AG09309 (cell line): ENCODE measurements around the gene TTLL11.

ENCODE experiments used
- DNase-seq: peaks from one replicate; pipeline ENCODE4 v3.0.0-alpha.2; 2010; ENCODE audit warnings: low read depth
- H3K4me3 ChIP-seq: 2 replicates; pipeline ENCODE4 v1.5.1; 2011; ENCODE audit warnings: mild to moderate bottlenecking, low read depth, low read length, moderate library complexity; ENCODE audit not compliant: control insufficient read depth
- CTCF ChIP-seq: IDR thresholded peaks from 2 replicates; pipeline ENCODE4 v1.5.1; 2011; ENCODE audit warnings: mild to moderate bottlenecking, low read depth, low read length, inconsistent platforms; ENCODE audit not compliant: insufficient read depth, control insufficient read depth; ENCODE audit errors: missing control alignments

TTLL11 gene

GRCh38 chr9:121852241-121852640, 240.9 kb downstream of the TTLL11 start:
- no peak overlapping the region for H3K4me3 ChIP-seq
- no peak for TF ChIP-seq CTCF
- no peak for DNase-seq

- no peak for TF ChIP-seq CTCF
- no peak for DNase-seq
- H3K4me3 ChIP-seq: no peak overlapping the region
These were observed 241.4 kb downstream of the TTLL11 start for GRCh38 chr9:121851641-121852091.

GRCh38 chr9:121850366-121850765, 242.7 kb downstream of the TTLL11 start:
- DNase-seq: no peak
- TF ChIP-seq CTCF: no peak
- H3K4me3 ChIP-seq: no peak overlapping the region

- DNase-seq: no peak
- no peak overlapping the region for H3K4me3 ChIP-seq
- no peak for TF ChIP-seq CTCF
These were observed 243.6 kb downstream of the TTLL11 start for GRCh38 chr9:121849554-121849953.

- TF ChIP-seq CTCF: no peak
- H3K4me3 ChIP-seq: no peak overlapping the region
- DNase-seq: no peak
These were observed 248.5 kb downstream of the TTLL11 start for GRCh38 chr9:121844562-121844961.

- no peak overlapping the region for H3K4me3 ChIP-seq
- TF ChIP-seq CTCF: no peak
- no peak for DNase-seq
These were observed 249.0 kb downstream of the TTLL11 start for GRCh38 chr9:121844098-121844497.

- no peak for TF ChIP-seq CTCF
- no peak for DNase-seq
- H3K4me3 ChIP-seq: no peak overlapping the region
These were observed 250.5 kb downstream of the TTLL11 start for GRCh38 chr9:121842612-121842978.
